ENCODE data around the gene HES4.
"Not testable (repeated sequence)": the region's sequence is repeated elsewhere in the genome, so short reads cannot be mapped to it uniquely, and the experiment has no call there.

The HES4 gene

DNA sequence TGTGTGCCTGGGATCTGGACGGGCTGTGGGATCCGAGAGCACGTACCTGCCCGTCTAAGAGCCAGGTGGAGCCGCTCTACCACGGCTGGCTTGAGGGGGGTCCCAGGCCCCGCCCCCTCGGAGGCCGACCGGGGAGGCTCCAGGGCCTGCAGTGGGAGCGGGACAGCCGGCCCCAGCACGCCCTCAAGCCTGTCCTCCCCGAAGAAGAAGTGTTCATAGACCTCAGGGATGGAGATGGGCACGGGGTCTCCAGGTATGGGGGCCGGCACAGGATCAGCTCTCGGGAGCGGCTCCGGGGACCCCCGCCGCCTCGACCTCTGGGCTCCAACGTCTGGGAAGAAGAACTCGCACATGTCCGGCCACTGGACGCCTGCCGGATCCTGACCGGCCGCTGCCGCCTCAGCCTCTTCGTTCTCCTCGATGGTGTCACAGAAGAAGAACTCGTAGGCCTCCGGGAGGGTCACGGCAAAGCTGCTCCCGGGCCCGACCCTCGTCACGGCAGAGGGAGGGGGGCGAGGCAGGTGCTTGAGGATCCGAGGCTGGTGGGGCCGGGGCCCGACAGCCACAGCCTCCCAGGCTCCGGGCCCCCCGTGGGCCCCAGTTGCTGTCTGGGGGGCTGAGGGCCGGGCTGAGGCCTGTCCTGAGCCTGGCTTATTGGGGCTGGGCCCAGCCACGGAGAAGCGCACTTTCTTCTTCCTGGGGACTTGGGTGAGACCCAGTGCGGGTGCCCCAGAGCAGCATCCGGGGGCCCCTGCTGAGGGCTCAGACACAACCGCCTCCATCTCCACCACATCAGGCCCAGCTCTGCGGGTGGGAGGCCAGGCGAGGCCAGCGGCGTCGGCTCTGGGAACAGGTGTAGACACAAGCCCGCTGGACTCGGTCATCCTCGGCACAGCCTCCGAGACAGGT is 20.8 kb downstream of the HES4 start:
- no peak for DNase-seq

DNA sequence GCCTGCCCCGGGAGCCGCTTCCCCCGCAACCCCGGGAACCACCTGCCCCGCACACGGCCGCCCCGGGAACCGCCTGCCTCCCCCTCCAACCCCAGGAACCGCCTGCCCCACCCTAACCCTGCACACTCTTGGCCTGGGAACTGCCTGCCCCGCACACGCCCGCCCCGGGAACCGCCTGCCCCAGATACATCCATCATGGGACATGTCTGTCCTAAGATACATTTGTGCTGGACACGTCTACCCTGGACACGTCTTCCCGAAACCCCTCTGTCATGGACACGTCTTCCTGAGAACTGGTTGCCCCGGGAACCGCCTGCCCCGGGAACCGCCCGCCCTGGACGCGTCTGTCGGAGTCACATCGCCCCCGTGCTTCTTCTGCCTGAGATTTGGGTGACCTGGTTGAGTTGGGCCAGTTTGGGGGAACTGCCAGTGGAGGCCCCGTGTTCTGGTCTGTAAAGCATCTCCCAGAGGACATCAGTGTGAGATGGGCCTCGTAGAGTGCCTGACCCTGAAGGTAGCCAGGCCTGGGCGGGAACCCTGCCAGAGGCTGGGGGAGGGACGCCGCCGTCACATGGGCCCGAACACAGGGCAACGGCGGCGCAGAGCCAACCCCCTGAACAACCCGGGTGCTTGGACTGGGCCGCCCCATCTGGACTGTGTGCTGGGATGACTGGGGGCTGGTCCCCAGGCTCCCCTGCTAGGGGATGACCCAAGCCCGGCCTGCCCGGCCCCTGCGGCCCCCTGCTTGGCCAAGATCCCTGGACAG is 21.6 kb downstream of the HES4 start:
- no peak for DNase-seq

DNA sequence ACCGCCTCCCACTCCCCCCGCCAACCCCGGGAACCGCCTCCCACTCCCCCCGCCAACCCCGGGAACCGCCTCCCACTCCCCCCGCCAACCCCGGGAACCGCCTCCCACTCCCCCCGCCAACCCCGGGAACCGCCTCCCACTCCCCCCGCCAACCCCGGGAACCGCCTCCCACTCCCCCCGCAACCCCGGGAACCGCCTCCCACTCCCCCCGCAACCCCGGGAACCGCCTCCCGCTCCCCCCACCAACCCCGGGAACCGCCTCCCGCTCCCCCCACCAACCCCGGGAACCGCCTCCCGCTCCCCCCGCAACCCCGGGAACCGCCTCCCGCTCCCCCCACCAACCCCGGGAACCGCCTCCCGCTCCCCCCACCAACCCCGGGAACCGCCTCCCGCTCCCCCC is 23.1 kb downstream of the HES4 start:
- DNase-seq, result not testable (repeated sequence)

DNA sequence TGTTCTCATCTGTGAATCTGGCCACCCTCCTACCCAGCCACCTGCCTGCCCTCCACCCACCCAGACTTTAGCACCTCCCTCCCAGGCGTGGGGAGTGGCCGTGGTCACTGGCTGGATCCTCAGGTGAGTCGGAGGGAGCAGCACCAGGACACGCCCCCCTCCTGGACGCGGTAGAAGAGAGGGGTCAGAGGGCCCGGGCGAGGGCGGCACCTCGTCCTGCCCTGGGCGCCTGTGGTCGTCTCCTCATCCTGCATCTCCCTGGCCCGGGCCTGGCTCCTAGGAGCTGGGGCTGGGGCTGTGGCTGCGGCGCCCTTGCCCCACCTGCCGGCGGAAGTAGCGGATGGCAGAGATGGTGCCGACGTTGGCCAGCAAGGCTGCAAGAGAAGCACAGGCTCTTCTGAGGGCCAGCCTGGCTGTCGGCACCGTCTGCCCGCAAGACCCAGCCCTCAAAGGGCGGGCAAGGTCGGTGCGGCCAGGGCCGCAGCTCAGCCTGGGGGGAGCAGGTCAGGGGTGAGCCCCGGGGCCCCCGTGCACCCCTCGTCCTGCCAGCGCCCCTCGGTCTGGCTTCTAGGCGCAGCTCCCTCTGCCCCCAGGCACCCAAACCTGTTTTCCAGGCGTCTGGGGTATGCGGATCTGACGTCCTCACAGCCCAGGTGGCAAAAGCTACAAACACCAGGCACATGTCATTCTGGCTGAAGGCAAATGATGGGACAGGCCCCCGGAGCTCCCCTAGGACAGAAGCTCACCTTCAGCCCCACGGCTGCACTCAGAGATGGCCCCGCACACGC is 23.8 kb downstream of the HES4 start:
- peak; percentile 28 for DNase-seq

DNA sequence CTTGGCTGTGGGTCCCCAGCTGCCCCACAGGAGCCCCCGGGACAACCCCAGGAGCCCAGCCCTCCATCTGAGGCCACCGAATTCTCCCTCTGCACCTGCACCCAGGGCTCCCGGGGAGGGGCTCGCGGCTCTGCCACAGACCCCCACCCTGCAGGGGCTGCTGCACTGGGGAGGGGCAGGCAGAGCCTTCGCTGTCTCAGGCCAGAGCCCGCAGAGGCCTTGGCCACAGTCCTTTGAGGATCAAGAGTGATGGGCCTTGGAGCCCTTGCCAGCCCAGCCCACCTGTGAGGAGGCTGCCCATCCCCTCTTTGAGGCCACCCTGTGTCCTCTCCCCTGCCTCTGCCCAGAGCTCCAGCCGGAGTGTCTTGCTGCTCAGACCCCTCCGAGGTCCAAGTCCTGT is 24.5 kb downstream of the HES4 start:
- no peak for DNase-seq

DNA sequence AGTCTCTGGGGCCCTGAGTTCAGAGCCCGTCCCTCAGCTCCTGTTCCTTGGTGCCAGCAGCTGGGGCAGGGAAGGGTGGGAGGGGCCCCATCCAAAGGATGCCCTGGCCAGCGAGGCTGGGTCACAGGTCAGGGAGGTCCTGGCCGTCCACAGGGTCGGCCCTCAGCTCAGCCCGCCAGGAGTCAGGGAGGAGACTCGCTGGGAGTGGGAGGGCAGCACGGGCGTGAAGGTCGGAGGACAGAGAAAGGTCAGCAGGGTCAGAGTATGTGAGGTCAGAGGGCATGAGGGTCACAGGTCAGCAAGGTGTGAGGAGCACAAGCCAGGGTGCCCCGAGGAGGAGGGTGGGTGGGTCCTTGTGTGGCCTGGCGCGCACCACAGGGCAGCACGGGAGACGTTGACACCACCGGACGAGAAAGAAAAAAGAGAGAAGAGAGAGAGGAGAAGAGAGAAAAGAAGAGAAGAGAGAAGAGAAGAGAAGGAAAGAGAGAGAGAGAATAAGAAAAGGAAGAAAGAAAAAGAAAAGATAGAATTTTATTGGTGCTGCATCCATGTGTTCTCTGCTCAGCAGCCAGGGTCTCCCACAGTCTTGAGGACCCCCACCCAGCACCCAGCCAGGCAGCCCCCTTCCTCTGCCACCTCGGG is 25.1 kb downstream of the HES4 start:
- no peak for DNase-seq

DNA sequence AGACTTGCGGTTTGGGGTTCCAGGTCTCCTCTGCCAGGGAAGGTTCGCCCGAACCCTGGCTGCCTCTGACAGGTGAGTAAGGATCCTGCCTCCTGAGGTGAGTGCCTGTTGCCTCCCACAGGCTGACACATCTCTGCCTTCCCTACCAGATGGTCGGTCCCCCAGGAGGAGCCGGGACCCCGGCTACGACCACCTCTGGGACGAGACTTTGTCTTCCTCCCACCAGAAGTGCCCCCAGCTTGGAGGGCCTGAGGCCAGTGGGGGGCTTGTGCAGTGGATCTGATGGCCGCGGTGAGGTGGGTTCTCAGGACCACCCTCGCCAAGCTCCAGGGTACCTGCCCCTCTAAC is 25.6 kb downstream of the HES4 start:
- no peak for DNase-seq

DNA sequence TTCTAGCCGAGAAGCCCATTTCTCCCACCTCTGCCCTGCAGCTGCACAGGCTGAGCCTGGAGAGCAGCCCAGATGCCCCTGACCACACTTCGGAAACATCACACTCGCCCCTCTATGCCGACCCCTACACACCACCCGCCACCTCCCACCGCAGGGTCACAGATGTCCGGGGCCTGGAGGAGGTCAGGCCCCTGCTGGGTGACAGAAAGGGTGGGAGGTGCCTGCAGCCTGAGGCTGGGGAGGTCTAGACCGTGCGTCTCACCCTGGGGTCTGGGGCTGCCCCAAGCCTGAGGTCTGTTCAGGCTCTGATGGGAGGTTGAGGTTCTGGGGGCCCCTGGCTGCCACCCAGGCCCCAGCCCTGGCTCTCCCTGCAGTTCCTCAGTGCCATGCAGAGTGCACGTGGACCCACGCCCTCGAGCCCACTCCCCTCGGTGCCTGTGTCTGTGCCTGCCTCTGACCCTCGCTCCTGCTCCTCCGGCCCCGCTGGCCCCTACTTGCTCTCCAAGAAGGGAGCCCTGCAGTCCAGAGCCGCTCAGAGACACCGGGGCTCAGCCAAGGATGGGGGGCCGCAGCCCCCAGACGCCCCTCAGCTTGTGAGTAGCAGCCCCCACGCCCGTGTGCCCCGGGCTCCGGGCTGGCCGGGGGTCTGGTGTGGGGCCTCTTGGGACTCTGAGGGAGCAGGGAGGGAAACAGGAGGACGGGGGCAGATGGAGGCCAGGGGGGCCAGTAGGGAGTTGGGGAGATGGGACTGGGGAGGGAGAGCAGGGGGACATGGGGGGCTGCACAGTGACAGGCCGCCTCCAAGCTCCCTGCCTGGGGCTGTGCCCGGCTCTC is 26.2 kb downstream of the HES4 start:
- no peak for DNase-seq

DNA sequence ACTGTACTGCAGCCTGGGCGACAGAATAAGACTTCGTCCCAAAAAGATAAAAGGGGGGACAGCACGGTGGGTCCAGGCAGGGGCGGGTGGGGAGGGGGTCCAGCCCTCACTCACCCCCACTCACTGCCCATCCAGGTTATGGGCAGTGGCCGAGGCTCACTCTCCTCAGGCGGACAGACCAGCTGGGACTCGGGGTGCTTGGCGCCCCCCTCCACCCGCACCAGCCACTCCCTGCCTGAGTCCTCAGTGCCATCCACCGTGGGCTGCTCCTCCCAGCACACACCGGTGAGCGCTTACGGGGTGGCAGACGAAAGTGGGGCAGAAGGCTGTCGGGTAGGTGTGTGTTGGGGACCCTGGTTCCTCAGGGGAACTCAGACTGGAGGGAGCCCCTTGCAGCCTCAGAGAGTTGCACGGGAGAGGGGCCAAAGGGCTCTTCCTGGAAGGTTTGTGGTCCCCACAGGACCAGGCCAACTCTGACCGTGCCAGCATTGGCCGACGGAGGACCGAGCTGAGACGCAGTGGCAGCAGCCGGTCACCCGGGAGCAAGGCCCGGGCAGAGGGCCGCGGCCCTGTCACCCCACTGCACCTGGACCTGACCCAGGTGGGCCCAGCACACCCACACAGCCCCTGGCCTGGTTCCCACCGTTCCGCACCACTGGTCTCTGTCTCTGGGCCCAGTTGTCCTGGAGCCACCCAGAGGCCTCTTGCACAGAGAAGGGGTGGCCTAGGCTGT is 27.0 kb downstream of the HES4 start:
- no peak for DNase-seq

DNA sequence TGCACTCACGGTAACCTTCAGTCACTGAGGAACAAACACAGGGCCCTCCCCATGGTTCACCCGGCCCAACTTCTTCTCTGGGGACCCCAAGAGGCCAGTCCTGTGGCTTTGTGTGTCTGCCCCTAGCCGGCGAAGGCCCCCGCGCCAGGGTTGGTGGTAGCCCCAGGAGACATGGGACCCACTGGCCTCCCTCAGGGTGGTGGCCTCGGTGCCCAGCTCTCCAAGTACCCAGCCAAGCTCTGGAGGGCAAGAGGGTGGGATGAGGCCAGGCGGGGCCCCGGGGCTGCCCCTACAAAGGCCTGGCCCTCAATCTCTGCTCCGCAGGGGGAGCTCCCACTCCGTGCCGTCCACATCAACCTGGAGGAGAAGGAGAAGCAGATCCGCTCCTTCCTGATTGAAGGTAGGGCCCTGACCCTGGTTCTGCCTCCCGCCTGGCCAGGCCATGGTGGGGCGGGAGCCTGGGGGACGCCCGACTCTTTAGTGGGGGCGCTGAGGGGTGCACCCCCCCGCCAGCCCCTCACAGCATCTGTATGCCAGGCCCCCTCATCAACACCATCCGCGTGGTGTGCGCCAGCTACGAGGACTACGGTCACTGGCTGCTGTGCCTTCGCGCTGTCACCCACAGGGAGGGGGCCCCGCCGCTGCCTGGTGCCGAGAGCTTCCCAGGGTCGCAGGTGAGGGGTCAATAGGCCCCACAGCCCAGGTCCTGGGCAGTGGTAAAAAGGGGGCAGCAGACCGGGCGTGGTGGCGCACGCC is 28.0 kb downstream of the HES4 start:
- DNase-seq, result no peak

DNA sequence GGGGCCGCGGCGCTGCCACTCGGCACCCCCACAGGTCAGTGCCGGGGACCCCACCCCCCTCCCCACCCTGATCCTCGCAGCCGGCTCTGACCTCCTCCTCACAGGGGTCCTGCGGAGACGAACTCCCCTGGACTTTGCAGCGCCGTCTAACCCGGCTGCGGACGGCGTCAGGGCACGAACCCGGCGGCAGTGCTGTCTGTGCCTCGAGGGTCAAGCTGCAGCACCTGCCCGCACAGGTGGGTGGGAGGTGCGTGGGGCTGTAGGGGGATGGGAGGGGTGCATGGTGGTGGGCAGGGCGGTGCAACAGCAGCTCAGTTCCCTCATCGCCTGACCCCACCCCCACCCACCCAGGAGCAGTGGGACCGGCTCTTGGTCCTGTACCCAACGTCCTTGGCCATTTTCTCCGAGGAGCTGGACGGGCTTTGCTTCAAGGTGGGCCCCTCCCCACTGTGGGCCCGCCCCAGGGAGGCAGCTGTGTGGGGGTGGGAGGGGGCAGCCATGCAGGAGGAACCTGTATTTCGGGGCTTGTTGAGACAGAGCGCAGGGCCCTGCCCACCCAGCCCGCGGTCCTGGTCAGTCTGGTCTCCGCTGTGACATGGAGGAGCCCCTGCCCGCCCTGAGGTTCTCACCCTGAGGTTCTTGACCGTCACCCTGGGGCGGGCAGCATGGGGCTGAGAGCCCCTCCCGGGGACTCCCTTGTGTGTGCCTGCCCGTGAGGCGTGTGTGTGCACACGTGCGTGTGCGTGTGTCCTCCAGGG is 28.7 kb downstream of the HES4 start:
- no peak for DNase-seq

DNA sequence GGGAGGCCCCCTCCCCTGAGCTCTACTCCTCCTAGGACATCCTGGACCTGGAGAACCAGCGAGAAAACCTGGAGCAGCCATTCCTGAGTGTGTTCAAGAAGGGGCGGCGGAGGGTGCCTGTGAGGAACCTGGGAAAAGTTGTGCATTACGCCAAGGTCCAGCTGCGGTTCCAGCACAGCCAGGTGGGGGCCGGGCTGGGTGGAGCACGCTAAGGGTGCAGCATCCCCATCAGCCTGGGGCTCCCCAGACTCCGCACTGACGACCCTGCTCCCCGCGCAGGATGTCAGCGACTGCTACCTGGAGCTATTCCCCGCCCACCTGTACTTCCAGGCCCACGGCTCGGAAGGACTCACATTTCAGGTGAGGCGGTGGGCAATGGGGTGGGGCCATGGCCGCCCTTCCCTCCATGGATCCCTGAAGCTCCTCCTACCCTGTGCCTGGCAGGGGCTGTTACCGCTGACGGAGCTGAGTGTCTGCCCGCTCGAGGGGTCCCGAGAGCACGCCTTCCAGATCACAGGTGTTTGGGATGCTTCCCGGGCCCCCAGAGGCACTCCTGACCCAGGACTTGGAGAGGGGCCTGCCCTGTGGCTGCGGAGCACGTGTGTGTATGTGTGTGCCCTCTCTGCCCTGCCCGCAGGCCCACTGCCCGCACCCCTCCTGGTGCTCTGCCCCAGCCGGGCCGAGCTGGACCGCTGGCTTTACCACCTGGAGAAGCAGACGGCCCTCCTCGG is 29.5 kb downstream of the HES4 start:
- DNase-seq, result no peak

DNA sequence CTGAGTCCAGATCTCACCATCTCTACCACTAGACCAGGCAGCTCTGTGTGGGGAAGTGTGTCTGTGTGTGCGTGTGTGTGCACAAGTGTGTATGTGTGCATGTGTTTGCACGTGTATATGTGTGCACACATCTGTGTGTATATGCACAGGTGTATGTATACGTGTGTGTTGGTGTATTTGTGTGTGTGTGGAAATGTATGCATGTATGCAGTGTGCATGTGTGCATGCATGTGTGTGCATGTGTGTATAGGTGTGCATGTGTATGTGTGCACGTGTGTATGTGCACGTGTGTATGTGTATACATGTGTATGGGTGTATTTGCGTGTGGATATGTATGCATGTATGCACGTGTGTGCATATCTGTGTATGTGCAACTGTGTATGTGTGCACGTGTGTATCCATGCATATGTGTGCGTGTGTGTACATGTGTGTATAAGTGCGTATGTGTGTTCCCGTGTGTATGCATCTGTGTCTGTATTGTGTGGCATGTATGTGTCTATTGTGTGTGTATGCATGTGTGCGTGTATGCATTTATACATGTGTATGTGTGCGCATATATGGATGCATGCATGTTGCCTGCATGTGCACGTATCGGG is 30.5 kb downstream of the HES4 start:
- DNase-seq, result no peak

DNA sequence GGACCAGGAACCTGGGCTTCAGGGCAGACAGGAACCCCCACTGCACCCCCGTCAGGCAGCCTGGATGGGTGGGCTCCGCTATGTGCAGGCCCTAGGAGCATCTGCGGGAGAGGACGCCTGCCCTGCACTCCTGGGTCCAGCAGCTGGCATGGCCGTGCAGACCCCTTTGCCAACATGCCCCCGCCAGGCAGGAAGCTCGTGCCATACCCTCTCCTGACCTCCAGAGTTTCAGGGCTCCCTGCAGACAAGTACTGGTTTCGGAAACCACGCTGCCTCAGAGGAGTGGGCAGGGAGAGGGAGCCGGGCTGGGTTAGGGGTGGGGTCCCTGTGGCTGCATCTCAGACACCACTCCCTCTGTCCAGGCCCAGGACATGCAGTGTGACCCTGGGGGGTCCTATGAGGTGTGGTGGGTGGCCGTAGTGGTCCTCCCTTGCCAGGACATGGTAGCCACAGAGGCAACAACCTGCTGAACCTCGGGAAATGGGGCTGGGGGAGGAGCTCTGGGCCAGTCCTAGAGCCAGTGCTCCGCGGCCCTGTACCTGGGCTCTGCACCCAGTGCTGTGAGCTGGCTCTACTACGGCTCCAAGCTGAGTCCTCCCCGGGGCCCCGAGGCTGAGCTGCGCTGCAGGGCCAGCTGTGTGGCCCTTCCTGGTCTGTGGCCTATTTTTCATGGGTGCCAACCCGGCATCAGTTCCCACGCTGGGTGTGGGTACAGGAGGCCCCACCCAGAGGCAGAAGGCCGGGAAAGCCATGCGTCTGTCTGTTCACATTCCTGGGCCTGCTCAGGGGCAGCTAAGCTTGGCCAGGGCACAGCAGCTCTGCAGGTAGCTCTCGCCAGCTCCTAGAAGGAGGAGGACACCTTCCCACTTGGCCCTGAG is 32.2 kb downstream of the HES4 start:
- DNase-seq, result no peak

DNA sequence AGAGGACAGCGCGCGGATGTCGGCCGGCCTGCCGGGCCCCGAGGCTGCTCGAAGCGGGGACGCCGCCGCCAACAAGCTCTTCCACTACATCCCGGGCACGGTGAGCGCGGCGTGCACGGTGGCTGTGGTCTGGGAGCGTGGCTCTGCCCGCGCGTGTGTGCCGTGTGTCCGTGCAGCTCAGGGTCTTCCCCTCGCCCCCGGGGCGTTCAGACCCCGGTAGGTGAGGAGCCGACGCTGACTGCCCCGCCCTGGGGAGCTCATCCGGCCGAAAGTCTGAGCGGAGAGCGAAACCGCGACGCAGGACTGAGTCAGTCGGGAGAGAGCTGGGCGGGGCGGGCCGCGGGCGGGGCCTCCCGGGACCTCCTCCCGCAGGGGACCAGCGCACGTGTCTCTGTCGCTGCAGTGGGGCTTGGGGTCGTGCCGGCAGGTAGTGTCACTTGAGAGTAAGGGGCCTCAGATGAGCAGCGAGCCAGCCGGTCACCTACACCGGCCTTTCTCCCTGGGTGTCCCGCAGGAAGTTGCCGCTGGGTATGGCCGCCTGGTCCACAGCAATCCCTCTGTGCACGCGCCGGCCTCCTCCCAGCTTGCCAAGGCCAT is 33.1 kb downstream of the HES4 start:
- DNase-seq, result no peak

DNA sequence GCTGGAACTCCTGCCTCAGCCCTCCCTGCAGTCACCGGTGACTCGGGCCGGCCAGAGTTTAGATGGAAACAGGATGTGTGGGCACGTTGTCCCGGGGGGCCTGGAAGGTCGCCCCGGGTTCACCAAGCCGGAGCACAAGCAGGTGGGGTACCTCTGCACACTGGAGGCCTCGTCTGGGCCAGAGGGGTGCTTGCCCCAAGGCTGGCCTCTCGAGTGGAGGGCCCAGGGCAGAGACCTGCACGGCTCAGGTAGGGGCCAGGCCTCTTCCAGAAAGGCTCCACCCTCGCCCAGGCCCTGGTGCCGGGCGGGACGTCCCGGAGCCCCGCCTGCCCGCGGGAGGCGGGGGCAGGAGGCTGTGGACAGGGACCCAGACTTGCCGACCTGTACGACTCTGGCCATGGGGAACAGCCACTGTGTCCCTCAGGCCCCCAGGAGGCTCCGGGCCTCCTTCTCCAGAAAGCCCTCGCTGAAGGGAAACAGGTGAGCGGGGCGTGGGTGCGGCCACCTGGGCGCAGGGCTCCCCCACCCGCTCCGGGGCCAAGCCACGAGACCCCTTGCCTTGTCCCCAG is 33.7 kb downstream of the HES4 start, which contains the start of gene PLEKHN1:
Gene PLEKHN1 (plus strand): TSS at position 348 of the 569 bp plus-strand sequence. CDS start 50 bp downstream, at position 398.
- DNase-seq, result no peak

Data from NCI-H1092 treated with DMSO at 0.1 percent for 48 hours (cell line).